HFFc6 (cell line): ENCODE measurements around the gene C16orf90. TPM values are rescaled to one million over a fixed set of nuclear protein-coding genes. Genes with fewer than 3 reads are reported as not detected.

ENCODE experiments used
- DNase-seq: peaks from one replicate; pipeline ENCODE4 v3.0.0-alpha.2; 2018
- H3K27ac Mint-ChIP-seq: 2 replicates; pipeline ENCODE4 v1.8.0; 2020; ENCODE audit warnings: mild to moderate bottlenecking, mixed read lengths
- H3K27me3 Mint-ChIP-seq: 2 replicates; pipeline ENCODE4 v1.8.0; 2021; ENCODE audit warnings: mild to moderate bottlenecking, moderate library complexity, mixed read lengths; ENCODE audit not compliant: insufficient read depth
- H3K36me3 Mint-ChIP-seq: 2 replicates; pipeline ENCODE4 v1.8.0; 2021; ENCODE audit warnings: low read depth, mixed read lengths
- H3K4me1 Mint-ChIP-seq: 2 replicates; pipeline ENCODE4 v1.8.0; 2020; ENCODE audit warnings: low read depth, mixed read lengths
- H3K4me3 Mint-ChIP-seq: 2 replicates; pipeline ENCODE4 v1.8.0; 2020; ENCODE audit warnings: mild to moderate bottlenecking, moderate library complexity, mixed read lengths
- H3K9me3 Mint-ChIP-seq: 2 replicates; pipeline ENCODE4 v1.8.0; 2020; ENCODE audit warnings: mild to moderate bottlenecking, mixed read lengths
- CTCF ChIP-seq: fragments of 200-600 bp; sonication (generic); IDR thresholded peaks from 2 replicates; pipeline ENCODE4 v1.5.0; 2021; ENCODE audit warnings: antibody characterized with exemption, mild to moderate bottlenecking
- long read RNA-seq: library from polyadenylated mRNA; unstranded; transcript quantifications from one replicate; pipeline ENCODE4 v2.0.0, GENCODE V29; 2019
- total RNA-seq, 6 experiments: library from RNA; stranded (reverse); fragmentation: NEBNext Ultra II Directional; extraction: Animal tissue kit (Norgen Biotek cat#: 25700); gene quantifications; 2 replicates in 1 of 6; 3 replicates in 5 of 6; pipeline ENCODE4 v1.2.3, GENCODE V29; 2021

The C16orf90 gene, protein sequence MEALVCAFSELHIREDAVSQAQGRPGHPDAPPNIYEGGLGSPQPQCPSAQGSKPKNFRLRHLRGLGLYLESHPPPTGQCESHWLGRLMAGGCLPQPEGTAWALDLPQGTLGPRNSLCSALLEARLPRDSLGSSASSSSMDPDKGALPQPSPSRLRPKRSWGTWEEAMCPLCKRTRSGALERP
- total RNA-seq = not detected
- long read RNA-seq = 0 reads

DNA sequence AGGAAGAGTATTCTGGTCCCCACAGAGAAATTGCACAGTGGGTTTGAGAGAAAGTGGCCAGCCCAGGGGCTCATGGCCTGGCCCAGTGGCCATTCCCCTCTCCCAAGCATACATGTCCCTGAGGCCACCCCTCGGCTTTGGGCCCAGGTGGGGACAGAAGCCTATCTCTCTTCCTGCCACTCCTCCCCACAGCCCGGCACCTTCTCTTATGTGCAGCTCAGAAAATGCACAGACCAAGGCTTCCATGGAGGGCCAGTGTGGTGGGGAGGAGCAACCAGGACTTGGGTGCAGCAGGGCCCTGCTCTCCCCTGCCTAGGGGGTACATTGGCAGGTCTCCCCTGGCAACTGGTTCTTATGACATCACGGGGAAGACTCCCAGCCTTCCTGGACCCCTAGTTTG, at the start of gene C16orf90:
Gene C16orf90, minus strand, starts transcription at position 314 of the 400 bp plus-strand sequence. Its CDS starts 68 bp downstream, at position 246.
- Mint-ChIP-seq H3K4me3 (no peak within 1 kb of the TSS), H3K27me3 (peaks cover 9% of the 10 kb centered on the region; the same call in 1 of the 2 replicates), H3K4me1 (no peaks in the 10 kb centered on the region; the same call in 1 of the 2 replicates), H3K9me3 (no peaks in the 10 kb centered on the region), H3K27ac (no peak within 1 kb of the TSS), H3K36me3 (no peaks in the 10 kb centered on the region)
- no peak for TF ChIP-seq CTCF
- no peak for DNase-seq

GRCh38 chr16:3542601-3543373, 47.5 kb upstream of the C16orf90 start:
- Mint-ChIP-seq H3K27me3 (peaks cover 15% of the 10 kb centered on the region), H3K27ac (no peak overlapping the region), H3K36me3 (no peaks in the 10 kb centered on the region), H3K4me1 (no peaks in the 10 kb centered on the region), H3K4me3 (no peak overlapping the region), H3K9me3 (no peaks in the 10 kb centered on the region)
- no peak for TF ChIP-seq CTCF
- DNase-seq = no peak

GRCh38 chr16:3541527-3542155, 46.4 kb upstream of the C16orf90 start:
- H3K27ac Mint-ChIP-seq = no peak overlapping the region
- TF ChIP-seq CTCF = no peak
- DNase-seq = no peak
- H3K27me3 Mint-ChIP-seq = peaks cover 13% of the 10 kb centered on the region
- H3K9me3 Mint-ChIP-seq = no peaks in the 10 kb centered on the region
- H3K36me3 Mint-ChIP-seq = peaks cover 5% of the 10 kb centered on the region; the same call in 1 of the 2 replicates
- H3K4me3 Mint-ChIP-seq = no peak overlapping the region
- H3K4me1 Mint-ChIP-seq = peaks cover 7% of the 10 kb centered on the region

DNA sequence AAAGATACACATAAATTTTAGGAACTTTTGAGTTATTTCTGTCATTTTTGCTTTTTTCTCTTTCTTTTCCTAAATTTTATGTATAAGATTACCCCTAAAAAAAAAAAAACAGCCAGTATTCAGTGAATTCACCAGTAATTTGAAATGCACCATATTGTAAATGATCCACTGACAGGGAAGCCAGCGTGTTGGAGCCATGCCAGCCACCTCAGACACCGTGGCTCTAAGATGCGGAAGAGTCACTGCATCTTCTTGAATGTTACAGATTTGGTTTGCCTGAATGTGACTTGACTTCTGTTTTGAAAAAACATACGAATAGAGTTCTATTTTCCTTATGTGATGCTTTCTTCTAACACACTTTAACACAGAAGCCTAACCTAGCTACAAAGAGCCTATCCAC, 42.9 kb upstream of the C16orf90 start:
- TF ChIP-seq CTCF = no peak
- H3K27ac Mint-ChIP-seq = no peak overlapping the region
- peaks cover 27% of the 10 kb centered on the region for H3K4me1 Mint-ChIP-seq
- H3K4me3 Mint-ChIP-seq = no peak overlapping the region
- H3K27me3 Mint-ChIP-seq = no peaks in the 10 kb centered on the region; the same call in 1 of the 2 replicates
- DNase-seq = no peak
- peaks cover 5% of the 10 kb centered on the region; the same call in 1 of the 2 replicates for H3K36me3 Mint-ChIP-seq
- H3K9me3 Mint-ChIP-seq = no peaks in the 10 kb centered on the region

GRCh38 chr16:3536851-3537250, 41.6 kb upstream of the C16orf90 start:
- Mint-ChIP-seq H3K27ac (peak overlapping the region; percentile 80), H3K4me3 (peak overlapping the region; percentile 28), H3K9me3 (no peaks in the 10 kb centered on the region), H3K27me3 (no peaks in the 10 kb centered on the region; the same call in 1 of the 2 replicates), H3K4me1 (peaks cover 27% of the 10 kb centered on the region), H3K36me3 (peaks cover 12% of the 10 kb centered on the region)
- no peak for DNase-seq
- no peak for TF ChIP-seq CTCF
